ENCODE results near the gene GATAD2A.

GRCh38 chr19:19492026-19492610, 86.6 kb downstream of the GATAD2A start:
- TF ChIP-seq, protein P1, sequence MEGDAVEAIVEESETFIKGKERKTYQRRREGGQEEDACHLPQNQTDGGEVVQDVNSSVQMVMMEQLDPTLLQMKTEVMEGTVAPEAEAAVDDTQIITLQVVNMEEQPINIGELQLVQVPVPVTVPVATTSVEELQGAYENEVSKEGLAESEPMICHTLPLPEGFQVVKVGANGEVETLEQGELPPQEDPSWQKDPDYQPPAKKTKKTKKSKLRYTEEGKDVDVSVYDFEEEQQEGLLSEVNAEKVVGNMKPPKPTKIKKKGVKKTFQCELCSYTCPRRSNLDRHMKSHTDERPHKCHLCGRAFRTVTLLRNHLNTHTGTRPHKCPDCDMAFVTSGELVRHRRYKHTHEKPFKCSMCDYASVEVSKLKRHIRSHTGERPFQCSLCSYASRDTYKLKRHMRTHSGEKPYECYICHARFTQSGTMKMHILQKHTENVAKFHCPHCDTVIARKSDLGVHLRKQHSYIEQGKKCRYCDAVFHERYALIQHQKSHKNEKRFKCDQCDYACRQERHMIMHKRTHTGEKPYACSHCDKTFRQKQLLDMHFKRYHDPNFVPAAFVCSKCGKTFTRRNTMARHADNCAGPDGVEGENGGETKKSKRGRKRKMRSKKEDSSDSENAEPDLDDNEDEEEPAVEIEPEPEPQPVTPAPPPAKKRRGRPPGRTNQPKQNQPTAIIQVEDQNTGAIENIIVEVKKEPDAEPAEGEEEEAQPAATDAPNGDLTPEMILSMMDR (IDR thresholded peaks at IDR 0.05; ENCODE audit: insufficient read depth, low read depth, low read length): no peak
- TF ChIP-seq EZH2 (IDR thresholded peaks at IDR 0.05; ENCODE audit: insufficient read depth, low read length): no peak

Measured in astrocyte (in vitro differentiated cells and primary cell).